GM12874 (cell line): Measurements from ENCODE around the gene SCFD2.

Experiments used
- TF ChIP-seq, protein P1 (sequence below): IDR thresholded peaks from 2 replicates; pipeline ENCODE4 v1.5.1; 2011; ENCODE audit warnings: low read depth, mild to moderate bottlenecking, control low read depth, low read length, moderate library complexity; ENCODE audit not compliant: insufficient read depth

The SCFD2 gene

DNA sequence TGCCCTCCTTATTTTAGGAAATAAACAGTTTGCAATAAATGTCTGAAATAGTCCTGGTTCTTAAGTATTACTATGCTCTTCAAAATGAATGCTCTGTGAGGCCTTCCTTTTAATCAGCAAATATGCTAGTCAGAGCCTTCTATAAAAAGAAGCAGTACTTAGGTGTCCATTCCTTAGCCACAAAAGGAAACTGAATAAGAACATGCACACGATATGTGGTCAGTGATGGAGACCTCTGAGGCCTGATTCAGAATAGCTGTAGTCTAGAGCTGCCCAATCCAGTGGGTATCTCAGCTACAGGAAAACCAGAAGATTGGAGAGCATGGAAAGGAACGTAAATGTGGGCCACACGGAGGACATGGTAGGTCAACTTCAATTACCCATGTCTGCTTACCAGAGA, 361.9 kb downstream of the SCFD2 start:
- TF ChIP-seq, protein P1, sequence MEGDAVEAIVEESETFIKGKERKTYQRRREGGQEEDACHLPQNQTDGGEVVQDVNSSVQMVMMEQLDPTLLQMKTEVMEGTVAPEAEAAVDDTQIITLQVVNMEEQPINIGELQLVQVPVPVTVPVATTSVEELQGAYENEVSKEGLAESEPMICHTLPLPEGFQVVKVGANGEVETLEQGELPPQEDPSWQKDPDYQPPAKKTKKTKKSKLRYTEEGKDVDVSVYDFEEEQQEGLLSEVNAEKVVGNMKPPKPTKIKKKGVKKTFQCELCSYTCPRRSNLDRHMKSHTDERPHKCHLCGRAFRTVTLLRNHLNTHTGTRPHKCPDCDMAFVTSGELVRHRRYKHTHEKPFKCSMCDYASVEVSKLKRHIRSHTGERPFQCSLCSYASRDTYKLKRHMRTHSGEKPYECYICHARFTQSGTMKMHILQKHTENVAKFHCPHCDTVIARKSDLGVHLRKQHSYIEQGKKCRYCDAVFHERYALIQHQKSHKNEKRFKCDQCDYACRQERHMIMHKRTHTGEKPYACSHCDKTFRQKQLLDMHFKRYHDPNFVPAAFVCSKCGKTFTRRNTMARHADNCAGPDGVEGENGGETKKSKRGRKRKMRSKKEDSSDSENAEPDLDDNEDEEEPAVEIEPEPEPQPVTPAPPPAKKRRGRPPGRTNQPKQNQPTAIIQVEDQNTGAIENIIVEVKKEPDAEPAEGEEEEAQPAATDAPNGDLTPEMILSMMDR, result no peak

DNA sequence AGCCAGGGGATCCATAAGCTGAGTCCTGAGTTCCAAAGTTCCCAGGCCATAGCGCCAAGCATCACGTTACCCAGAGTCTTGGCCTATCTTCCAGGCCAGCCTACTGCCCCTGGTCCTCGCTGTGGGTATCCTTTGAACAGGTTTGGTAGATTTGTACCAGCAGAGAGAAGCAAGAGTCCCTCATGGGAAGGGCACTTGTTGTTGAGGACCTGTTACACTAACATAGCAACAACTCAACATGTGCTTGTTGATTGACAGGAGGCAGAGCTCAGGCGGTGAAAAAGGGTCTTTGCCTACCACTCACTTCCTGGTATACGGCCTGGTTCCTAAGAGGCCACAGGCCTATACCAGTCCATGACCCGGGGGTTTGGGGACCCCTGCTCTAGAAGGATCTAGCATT, 365.3 kb downstream of the SCFD2 start:
- TF ChIP-seq, protein P1, result no peak

DNA sequence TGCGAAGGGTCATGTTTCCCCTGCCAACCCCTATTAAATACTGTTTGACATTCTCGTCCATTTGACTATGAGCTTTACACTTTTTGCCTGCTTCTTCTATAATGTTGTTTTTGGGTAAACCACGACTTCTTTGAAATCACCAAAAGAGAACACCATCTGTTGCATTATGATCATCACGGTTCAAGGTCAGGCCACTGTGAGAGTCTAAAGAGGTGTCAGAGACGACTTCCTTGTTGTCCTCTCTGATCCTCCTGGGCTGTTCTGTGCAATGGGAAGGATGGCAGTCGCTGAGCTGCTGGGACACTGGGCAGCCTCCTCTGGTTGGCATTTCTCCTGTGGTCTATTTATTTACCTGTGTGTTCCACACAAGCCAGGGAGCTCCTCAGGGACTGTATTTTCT, 366.2 kb downstream of the SCFD2 start:
- TF ChIP-seq, protein P1, result no peak

DNA sequence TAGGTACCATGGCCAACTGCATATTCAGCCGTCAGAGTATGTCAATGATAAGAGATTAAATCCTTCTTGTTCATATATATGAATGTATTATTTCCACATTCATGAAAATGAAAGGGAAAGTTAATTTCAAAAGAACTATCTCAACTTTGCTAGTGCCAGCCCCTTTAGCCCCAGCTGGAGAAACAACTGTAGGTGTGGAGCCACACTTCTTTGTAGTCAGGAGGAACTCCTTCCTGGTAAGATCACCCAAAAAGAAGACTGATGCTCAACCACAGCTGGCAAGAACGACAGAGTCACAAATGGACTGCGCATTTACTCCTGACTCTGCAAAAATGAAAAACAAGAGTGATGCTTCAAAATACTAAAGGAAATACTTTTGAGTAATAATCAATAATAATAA, 367.4 kb downstream of the SCFD2 start:
- TF ChIP-seq, protein P1, result no peak

DNA sequence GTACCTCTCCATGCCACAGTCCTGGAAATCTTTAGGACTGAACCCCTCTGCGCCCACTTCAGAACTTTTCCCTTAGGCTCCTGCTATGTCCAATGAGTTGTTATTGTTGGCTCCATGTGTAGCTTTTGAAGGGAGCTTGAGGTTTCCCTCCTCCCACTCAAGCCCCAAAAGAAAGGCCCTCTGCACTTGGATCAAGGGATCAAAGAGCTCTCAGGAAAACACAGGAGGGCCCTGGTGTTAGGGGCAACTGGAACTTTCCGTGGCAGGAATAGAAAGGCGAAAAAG, 368.8 kb downstream of the SCFD2 start:
- TF ChIP-seq, protein P1, result no peak

DNA sequence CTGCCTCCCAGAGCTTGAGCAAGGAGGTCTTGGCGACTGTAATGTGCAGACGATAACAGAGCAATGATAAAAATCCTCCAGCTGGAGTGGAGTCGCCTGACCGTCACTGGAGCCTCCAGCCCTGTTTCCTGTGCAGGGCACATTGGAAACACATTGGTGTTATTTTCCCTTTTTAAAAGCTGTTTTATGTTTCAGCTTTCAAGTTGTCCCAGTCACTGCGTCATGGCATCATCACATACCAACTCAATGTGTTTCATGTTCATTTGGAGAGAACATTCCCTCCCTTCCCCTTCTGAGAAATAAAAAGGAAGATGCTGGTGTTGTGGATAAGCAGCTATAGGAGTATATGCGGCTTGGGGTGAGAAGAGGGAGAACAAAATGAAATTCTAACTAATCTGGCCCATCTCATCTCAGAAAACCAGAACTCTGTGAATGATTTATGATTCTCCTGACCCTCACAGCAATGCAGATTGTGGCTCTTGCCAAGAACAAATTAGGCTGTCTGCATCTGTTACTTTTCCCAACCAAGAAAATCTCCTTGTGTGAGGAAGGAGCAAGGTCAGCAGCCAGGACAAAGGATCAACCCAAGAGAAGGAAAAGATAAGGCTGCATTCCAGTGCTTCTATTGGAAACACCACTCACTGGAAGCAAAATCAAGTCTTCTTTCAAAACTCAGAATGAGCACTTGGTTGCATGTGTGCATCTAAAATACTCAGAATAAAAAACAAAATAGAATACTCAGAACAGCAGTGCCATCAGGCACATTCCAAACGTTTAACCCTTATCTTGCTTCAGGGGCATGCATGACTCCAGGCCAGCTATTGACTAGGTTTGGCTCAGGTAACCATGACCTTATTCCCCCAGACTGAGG, 369.4 kb downstream of the SCFD2 start:
- TF ChIP-seq, protein P1, result no peak

DNA sequence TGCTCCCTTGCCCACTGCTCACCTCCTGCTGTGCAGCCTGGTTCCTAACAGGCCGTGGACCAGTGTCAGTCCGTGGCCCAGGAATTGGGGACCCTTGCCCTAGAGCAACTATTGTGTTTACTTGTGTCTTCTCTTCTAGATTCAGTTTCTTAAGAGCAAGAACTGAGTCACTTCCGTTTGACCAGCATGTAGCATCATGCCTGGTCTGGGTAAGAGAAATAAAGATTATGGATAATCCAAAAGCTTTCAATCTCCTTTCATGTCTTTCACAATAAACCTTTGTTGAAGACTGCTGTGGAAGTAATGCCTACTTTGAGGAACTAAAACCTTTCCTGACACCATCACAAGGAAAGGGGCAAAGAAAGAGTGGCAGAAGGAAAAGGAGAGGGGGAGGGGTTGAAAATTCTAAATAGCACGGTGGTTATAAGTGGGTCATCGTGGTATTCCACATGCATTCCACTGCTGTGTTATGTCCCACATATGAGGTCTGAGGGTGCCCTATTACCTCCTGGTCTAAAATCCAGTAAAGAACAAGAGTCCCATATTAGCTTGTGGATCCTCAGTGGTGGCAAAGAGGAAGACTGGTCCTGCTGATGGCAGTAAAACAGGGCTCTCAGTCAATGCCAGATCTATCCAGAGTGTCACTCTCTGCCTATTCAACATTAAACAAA, 370.4 kb downstream of the SCFD2 start:
- TF ChIP-seq, protein P1, result no peak
